Endothelial cell (in vitro differentiated cells): ENCODE data around the gene TUFT1. TPM values are rescaled to one million over a fixed set of nuclear protein-coding genes. Genes with fewer than 3 reads are reported as not detected.
"Not testable (repeated sequence)": the region's sequence is repeated elsewhere in the genome, so short reads cannot be mapped to it uniquely, and the experiment has no call there.

ENCODE experiments used
- DNase-seq: peaks from one replicate; pipeline ENCODE4 v3.0.0; 2021; ENCODE audit warnings: low spot score
- H3K27ac Mint-ChIP-seq: one replicate; pipeline ENCODE4 v1.8.0; 2021; ENCODE audit warnings: mixed read lengths, inconsistent platforms; ENCODE audit not compliant: unreplicated experiment
- H3K27me3 Mint-ChIP-seq: one replicate; pipeline ENCODE4 v1.8.0; 2021; ENCODE audit warnings: mild to moderate bottlenecking, moderate library complexity, mixed read lengths, inconsistent platforms; ENCODE audit not compliant: unreplicated experiment
- H3K36me3 Mint-ChIP-seq: one replicate; pipeline ENCODE4 v1.8.0; 2021; ENCODE audit warnings: mild to moderate bottlenecking, low read depth, mixed read lengths, inconsistent platforms; ENCODE audit not compliant: unreplicated experiment
- H3K4me1 Mint-ChIP-seq: one replicate; pipeline ENCODE4 v1.8.0; 2021; ENCODE audit warnings: mild to moderate bottlenecking, mixed read lengths, inconsistent platforms; ENCODE audit not compliant: unreplicated experiment
- H3K4me3 Mint-ChIP-seq: one replicate; pipeline ENCODE4 v1.8.0; 2021; ENCODE audit warnings: mild to moderate bottlenecking, mixed read lengths, inconsistent platforms; ENCODE audit not compliant: unreplicated experiment
- H3K9me3 Mint-ChIP-seq: one replicate; pipeline ENCODE4 v1.8.0; 2021; ENCODE audit warnings: mixed read lengths, inconsistent platforms; ENCODE audit not compliant: unreplicated experiment
- total RNA-seq: library from RNA; stranded (reverse); fragmentation: NEBNext Ultra II Directional; extraction: Animal tissue kit (Norgen Biotek cat#: 25700); gene quantifications from one replicate; pipeline ENCODE4 v1.2.1, GENCODE V29; 2021; ENCODE audit not compliant: unreplicated experiment
- TF ChIP-seq, protein P1 (sequence below): fragments of 200-600 bp; sonication (generic); IDR thresholded peaks from one replicate; pipeline ENCODE4 v1.5.0; 2021; ENCODE audit warnings: antibody characterized with exemption; ENCODE audit not compliant: unreplicated experiment

TUFT1 gene
- total RNA-seq, 1 donor from 2014 or later = 11.2 TPM

DNA sequence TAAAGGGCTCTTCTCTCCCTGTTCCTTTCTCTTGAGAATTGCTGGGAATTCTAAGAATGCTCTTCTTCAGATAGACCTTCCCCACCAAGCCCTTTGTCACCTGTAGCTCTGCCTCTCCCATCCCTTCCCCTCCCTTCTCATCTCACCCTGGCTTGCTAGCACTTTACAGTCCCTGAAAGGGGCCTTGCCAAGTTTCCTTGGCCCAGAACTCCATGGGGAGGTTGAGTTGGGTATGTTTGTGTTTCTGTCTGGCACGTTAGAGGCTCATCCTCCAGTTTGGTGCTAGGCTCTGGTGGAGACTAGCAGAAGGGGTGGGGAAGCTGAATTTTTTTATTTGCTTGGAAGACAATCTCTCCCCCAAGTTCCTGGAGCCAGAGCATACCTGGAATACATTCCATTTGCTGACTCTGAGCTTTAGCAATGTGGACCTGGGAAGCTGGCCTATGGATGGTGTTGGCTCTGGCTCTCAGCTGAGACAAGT lies 24.0 kb upstream of the TUFT1 start:
- DNase-seq = no peak
- TF ChIP-seq, protein P1, sequence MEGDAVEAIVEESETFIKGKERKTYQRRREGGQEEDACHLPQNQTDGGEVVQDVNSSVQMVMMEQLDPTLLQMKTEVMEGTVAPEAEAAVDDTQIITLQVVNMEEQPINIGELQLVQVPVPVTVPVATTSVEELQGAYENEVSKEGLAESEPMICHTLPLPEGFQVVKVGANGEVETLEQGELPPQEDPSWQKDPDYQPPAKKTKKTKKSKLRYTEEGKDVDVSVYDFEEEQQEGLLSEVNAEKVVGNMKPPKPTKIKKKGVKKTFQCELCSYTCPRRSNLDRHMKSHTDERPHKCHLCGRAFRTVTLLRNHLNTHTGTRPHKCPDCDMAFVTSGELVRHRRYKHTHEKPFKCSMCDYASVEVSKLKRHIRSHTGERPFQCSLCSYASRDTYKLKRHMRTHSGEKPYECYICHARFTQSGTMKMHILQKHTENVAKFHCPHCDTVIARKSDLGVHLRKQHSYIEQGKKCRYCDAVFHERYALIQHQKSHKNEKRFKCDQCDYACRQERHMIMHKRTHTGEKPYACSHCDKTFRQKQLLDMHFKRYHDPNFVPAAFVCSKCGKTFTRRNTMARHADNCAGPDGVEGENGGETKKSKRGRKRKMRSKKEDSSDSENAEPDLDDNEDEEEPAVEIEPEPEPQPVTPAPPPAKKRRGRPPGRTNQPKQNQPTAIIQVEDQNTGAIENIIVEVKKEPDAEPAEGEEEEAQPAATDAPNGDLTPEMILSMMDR = no peak
- peaks cover 2% of the 10 kb centered on the region for H3K27me3 Mint-ChIP-seq
- no peak overlapping the region for H3K4me3 Mint-ChIP-seq
- H3K9me3 Mint-ChIP-seq = no peaks in the 10 kb centered on the region
- H3K36me3 Mint-ChIP-seq = peaks cover 19% of the 10 kb centered on the region
- no peak overlapping the region for H3K27ac Mint-ChIP-seq
- H3K4me1 Mint-ChIP-seq = peaks cover 25% of the 10 kb centered on the region

GRCh38 chr1:151518431-151518830 lies 21.7 kb upstream of the TUFT1 start:
- Mint-ChIP-seq H3K27me3 (no peaks in the 10 kb centered on the region), H3K36me3 (peaks cover 21% of the 10 kb centered on the region), H3K27ac (no peak overlapping the region), H3K9me3 (no peaks in the 10 kb centered on the region), H3K4me1 (peaks cover 12% of the 10 kb centered on the region), H3K4me3 (no peak overlapping the region)
- TF ChIP-seq, protein P1 = no peak
- DNase-seq = no peak

DNA sequence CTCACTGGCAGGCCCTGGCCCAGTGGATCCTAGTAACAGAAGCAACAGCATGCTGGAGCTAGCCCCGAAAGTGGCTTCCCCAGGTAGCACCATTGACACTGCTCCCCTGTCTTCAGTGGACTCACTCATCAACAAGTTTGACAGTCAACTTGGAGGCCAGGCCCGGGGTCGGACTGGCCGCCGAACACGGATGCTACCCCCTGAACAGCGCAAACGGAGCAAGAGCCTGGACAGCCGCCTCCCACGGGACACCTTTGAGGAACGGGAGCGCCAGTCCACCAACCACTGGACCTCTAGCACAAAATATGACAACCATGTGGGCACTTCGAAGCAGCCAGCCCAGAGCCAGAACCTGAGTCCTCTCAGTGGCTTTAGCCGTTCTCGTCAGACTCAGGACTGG lies 21.2 kb upstream of the TUFT1 start:
- DNase-seq = no peak
- no peaks in the 10 kb centered on the region for H3K27me3 Mint-ChIP-seq
- H3K4me3 Mint-ChIP-seq = no peak overlapping the region
- H3K36me3 Mint-ChIP-seq = peaks cover 24% of the 10 kb centered on the region
- TF ChIP-seq, protein P1 = no peak
- peaks cover 7% of the 10 kb centered on the region for H3K4me1 Mint-ChIP-seq
- H3K9me3 Mint-ChIP-seq = no peaks in the 10 kb centered on the region
- no peak overlapping the region for H3K27ac Mint-ChIP-seq

DNA sequence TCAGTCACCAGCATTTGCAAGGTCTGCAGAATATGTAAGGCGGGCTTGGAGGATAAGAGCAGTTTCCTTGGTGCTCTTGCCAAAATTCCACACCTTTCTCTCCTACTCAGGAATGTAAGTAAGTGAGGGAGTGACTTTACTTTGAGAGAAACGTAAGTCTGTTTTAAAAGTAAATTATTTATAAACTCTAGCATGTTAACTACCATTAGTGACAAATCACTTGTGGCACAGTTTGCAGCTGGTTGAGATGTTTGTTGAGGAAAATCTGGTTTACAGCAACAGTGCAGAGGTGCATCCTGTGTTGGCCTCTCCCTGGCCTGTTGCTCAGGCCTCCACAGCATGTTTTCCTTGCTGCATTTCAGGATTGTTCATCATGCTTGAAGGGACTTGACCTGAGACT lies 20.4 kb upstream of the TUFT1 start:
- Mint-ChIP-seq H3K4me1 (peaks cover under 1% of the 10 kb centered on the region), H3K27ac (no peak overlapping the region), H3K9me3 (no peaks in the 10 kb centered on the region), H3K36me3 (peaks cover 29% of the 10 kb centered on the region), H3K4me3 (no peak overlapping the region), H3K27me3 (peaks cover 2% of the 10 kb centered on the region)
- no peak for DNase-seq
- TF ChIP-seq, protein P1 = no peak

DNA sequence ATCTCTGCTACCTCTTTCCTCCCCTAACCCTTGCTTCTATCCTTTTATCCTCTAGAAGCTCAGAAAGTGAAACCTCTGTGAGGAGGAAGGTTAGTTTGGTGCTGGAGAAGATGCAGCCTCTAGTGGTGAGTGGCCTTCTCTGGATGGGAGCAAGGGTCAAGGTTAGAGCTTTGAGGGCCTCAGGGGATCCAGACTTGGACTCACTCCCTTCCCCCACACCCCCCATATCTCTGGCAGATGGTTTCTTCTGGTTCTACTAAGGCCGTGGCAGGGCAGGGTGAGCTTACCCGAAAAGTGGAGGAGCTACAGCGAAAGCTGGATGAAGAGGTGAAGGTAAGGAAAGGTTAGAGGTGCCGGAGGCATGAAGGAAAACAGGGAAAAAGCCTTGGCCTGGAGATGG lies 19.8 kb upstream of the TUFT1 start:
- no peak for DNase-seq
- H3K27me3 Mint-ChIP-seq = peaks cover 3% of the 10 kb centered on the region
- no peak overlapping the region for H3K4me3 Mint-ChIP-seq
- H3K27ac Mint-ChIP-seq = no peak overlapping the region
- H3K9me3 Mint-ChIP-seq = no peaks in the 10 kb centered on the region
- peaks cover 30% of the 10 kb centered on the region for H3K36me3 Mint-ChIP-seq
- TF ChIP-seq, protein P1 = no peak
- no peaks in the 10 kb centered on the region for H3K4me1 Mint-ChIP-seq

GRCh38 chr1:151522427-151522826 lies 17.7 kb upstream of the TUFT1 start:
- not testable (repeated sequence) for H3K27me3 Mint-ChIP-seq, H3K4me3 Mint-ChIP-seq, DNase-seq, H3K27ac Mint-ChIP-seq, H3K9me3 Mint-ChIP-seq, H3K4me1 Mint-ChIP-seq
- peaks cover 38% of the 10 kb centered on the region for H3K36me3 Mint-ChIP-seq
